Globus pallidus (tissue), 1 donor: ENCODE results near the gene HOXB3.

Source experiments
- DNase-seq: peaks from one replicate; pipeline ENCODE4 v3.0.0-alpha.2; 2015; ENCODE audit warnings: low spot score

HOXB3 gene

GRCh38 chr17:48589831-48590606, at the start of gene HOXB3:
Gene HOXB3, minus strand, starts transcription at chr17:48590241. Its CDS starts 37,767 bp downstream, at chr17:48552474.
- DNase-seq, result no peak

- no peak for DNase-seq
Observed at GRCh38 chr17:48639136-48639535, 49.1 kb upstream of the HOXB3 start.

- no peak for DNase-seq
Observed at GRCh38 chr17:48637323-48638260, 47.6 kb upstream of the HOXB3 start.

GRCh38 chr17:48636177-48637018, 46.4 kb upstream of the HOXB3 start:
- DNase-seq, result no peak

GRCh38 chr17:48634493-48635208, 44.6 kb upstream of the HOXB3 start:
- no peak for DNase-seq

- DNase-seq, result no peak
Observed at GRCh38 chr17:48633266-48633677, 43.2 kb upstream of the HOXB3 start.

GRCh38 chr17:48632579-48633265, 42.7 kb upstream of the HOXB3 start:
- no peak for DNase-seq

GRCh38 chr17:48631693-48632578, 41.9 kb upstream of the HOXB3 start:
- DNase-seq, result no peak

- no peak for DNase-seq
Observed at GRCh38 chr17:48630925-48631692, 41.1 kb upstream of the HOXB3 start.

- no peak for DNase-seq
Observed at GRCh38 chr17:48630009-48630924, 40.2 kb upstream of the HOXB3 start.

GRCh38 chr17:48629411-48629759, 39.3 kb upstream of the HOXB3 start:
- no peak for DNase-seq

GRCh38 chr17:48628649-48629410, 38.8 kb upstream of the HOXB3 start:
- no peak for DNase-seq

- DNase-seq, result no peak
Observed at GRCh38 chr17:48627623-48628521, 37.8 kb upstream of the HOXB3 start.

GRCh38 chr17:48627118-48627597, 37.1 kb upstream of the HOXB3 start:
- no peak for DNase-seq

- DNase-seq, result no peak
Observed at GRCh38 chr17:48626245-48627117, 36.4 kb upstream of the HOXB3 start, which contains the start of gene HOXB9. Gene HOXB9, minus strand, starts transcription at chr17:48626358. Its CDS starts 89 bp downstream, at chr17:48626269.
